Measurements from ENCODE around the gene SLC7A14.

DNA sequence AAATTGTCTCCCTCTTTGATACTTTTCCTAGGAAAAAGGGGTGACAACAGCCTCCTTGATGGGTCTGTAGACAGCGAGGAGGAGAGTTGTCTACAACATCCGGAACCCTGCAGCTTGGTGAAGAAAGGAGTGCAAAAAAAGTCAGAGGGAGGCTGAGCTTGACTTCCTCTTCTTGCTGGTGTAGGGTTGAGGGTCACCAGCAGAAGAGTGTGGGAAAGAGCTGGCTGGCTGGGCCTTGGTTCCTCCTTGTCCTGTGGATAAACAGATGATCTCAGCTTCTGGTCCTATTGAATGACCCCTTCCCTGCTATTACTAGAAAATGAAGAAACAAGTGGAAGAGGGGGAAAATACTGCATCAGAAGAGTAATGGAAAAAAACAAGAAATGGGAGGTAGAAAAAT lies 20.4 kb downstream of the SLC7A14 start:
- no peak for TF ChIP-seq SIN3A (IDR thresholded peaks at IDR 0.05; ENCODE audit: low read depth, low read length)
- TF ChIP-seq EP300 (IDR thresholded peaks at IDR 0.05; ENCODE audit: borderline replicate concordance in 1 of 2, control insufficient read depth in 1 of 2, low read depth in 2 of 2, low read length in 2 of 2) = no peak
- no peak for TF ChIP-seq RAD51 (IDR thresholded peaks at IDR 0.05)
- TF ChIP-seq STAT3 (IDR thresholded peaks at IDR 0.05; ENCODE audit: low read depth, low read length) = no peak
- TF ChIP-seq IKZF2 (IDR thresholded peaks at IDR 0.05) = no peak
- no peak for TF ChIP-seq TAF1 (IDR thresholded peaks at IDR 0.05; ENCODE audit: borderline replicate concordance, low read depth, low read length)
- TF ChIP-seq RAD21 (IDR thresholded peaks at IDR 0.05; ENCODE audit: insufficient read depth, low read depth, low read length) = no peak
- no peak for TF ChIP-seq ESRRA (IDR thresholded peaks at IDR 0.05; ENCODE audit: low read length)
- no peak for TF ChIP-seq POLR2A (IDR thresholded peaks at IDR 0.05; ENCODE audit: low read depth, low read length)
- TF ChIP-seq BACH1 (IDR thresholded peaks at IDR 0.05; ENCODE audit: borderline replicate concordance) = no peak
- TF ChIP-seq GATAD2B (conservative IDR thresholded peaks at IDR 0.05; ENCODE audit: low read depth) = no peak
- no peak for TF ChIP-seq E4F1 (IDR thresholded peaks at IDR 0.05; ENCODE audit: borderline replicate concordance, partially characterized antibody)
